Measurements from ENCODE around the gene ERP44.
"Not testable (repeated sequence)": the region's sequence is repeated elsewhere in the genome, so short reads cannot be mapped to it uniquely, and the experiment has no call there.

ERP44 gene

DNA sequence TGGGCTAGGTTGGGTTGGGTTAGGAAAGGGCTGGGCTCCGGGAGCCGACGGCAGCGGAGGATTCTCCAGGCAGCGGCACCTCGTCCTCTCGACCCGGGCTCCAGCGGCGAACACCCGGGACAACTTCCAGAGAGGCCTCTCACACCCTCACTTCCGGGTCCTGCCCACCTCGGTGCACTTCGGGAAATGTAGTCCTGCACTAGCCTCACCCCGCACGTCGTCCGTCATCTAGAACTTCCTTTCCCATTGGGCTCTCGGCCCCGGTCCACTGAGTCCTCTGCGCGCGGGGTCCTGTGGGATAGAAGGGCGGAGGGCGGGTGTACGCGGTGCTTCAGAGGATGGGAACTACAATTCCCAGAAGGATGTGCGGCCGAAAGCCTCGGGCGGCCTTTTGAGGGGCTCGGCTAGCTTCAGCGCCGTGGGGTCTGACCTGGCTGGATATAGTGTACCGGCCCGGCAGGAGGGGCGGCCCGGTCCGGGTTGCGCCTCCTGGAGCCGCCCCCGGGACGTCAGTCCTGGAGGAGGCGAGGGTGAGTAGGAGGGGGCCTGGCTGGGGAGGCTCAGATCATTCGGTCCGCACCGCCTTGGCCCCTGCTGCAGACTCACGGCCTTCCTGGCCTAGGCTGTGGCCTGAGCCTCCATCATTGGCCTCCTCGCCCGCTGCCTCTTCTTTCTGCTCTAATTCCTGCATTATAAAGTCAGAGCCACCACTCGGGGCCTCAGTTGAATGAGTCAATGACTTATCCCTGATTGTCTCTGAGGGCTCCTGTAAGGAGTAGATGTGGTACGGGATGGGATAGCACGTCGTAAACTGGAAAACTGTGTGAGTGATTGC is at the start of gene ERP44, which contains the start of gene INVS:
Gene ERP44 (minus strand): TSS at position 114 of the 835 bp plus-strand sequence. CDS start 160 bp downstream, outside the sequence.
Gene INVS (plus strand): TSS at position 357 of the 835 bp plus-strand sequence. CDS start 5,279 bp downstream, outside the sequence.
- H3K27ac Mint-ChIP-seq, result peak within 1 kb of the TSS; percentile 95
- H3K9me3 Mint-ChIP-seq, result no peaks in the 10 kb centered on the region
- no peaks in the 10 kb centered on the region for H3K36me3 Mint-ChIP-seq

DNA sequence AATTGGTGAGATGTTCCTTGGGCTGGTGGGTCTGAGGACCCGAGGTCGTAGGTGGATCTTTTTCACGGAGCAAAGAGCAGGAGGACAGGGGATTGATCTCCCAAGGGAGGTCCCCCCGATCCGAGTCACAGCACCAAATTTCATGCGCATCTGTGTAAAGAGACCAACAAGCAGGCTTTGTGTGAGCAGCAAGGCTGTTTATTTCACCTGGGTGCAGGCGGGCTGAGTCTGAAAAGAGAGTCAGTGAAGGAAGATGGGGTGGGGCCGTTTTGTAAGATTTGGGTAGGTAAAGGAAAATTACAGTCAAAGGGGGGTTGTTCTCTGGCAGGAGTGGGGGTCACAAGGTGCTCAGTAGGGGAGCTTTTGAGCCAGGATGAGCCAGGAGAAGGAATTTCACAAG is 47.2 kb upstream of the ERP44 start:
- H3K27me3 Mint-ChIP-seq, H3K36me3 Mint-ChIP-seq, H3K9me3 Mint-ChIP-seq, H3K4me3 Mint-ChIP-seq, H3K4me1 Mint-ChIP-seq, H3K27ac Mint-ChIP-seq: not testable (repeated sequence)

More for the DNA sequence above, at the start of gene ERP44, which contains the start of gene INVS:
- Mint-ChIP-seq H3K27me3 (no peaks in the 10 kb centered on the region), H3K4me3 (peak within 1 kb of the TSS; percentile 98), H3K4me1 (peaks cover 46% of the 10 kb centered on the region)

DNA sequence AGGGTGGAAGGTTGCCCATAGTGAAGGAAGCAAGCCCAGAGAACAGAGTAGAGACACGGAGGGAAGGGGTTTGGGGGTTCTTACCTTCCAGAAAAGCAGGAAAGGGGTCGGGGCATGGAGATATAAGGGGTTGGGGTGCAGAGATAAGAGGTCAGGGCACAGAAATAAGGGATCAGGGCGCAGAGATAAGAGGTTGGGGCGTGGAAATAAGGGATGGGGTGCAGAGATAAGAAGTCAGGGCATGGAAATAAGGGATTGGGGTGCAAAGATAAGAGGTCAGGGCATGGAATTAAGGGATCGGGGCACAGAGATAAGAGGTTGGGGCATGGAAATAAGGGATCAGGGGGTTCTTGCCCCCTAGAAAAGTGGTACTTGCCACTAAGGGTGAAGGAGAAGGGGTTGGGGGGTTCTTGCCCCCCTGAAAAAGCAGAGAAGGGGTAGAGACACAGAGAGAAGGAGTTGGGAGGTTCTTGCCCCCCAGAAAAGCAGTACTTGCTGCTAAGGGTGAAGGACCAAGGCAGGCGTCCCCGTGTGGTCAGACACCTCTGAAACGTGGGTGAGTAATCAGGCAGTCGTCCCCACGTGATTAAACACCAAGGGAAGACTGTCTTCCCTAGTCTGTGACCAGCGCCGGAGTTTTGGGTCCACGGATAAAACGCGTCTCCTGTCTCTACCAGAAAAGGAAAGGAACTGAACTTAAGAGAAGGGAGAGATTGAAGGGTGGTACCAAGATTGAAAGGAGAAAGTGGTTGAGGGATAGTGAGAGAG is 46.6 kb upstream of the ERP44 start:
- H3K27me3 Mint-ChIP-seq, H3K4me3 Mint-ChIP-seq, H3K4me1 Mint-ChIP-seq, H3K27ac Mint-ChIP-seq, H3K9me3 Mint-ChIP-seq, H3K36me3 Mint-ChIP-seq: not testable (repeated sequence)

DNA sequence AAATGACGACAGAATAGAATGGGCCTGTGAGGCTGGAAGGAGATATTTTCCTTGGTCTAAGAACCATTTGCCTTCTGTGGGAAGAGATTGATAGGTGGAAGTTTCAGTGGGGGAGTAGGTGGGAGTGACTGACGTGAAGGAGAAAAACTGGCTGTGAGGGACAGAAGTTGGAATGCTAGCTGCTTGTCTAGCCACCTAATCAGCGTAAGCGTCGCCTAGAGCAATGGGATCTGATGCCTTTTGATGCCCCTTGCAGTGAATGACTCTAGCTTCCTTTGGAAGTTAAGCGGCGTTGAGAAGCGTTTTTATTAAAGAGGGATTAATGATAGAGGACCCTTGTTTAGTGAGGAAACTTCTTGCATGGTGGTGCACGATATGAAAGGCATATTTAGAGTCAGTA is 43.1 kb upstream of the ERP44 start:
- H3K36me3 Mint-ChIP-seq, result not testable (repeated sequence)

DNA sequence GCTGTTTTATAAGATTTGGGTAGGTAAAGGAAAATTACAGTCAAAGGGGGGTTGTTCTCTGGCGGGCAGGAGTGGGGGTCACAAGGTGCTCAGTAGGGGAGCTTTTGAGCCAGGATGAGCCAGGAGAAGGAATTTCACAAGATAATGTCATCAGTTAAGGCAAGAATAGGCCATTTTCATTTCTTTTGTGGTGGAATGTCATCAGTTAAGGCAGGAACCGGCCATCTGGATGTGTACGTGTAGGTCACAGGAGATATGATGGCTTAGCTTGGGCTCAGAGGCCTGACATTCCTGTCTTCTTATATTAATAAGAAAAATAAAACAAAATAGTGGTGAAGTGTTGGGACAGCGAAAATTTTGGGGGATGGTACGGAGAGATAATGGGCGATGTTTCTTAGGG is 41.5 kb upstream of the ERP44 start:
- H3K36me3 Mint-ChIP-seq, H3K27me3 Mint-ChIP-seq, H3K4me1 Mint-ChIP-seq, H3K4me3 Mint-ChIP-seq, H3K27ac Mint-ChIP-seq, H3K9me3 Mint-ChIP-seq: not testable (repeated sequence)

More for the DNA sequence above, 43.1 kb upstream of the ERP44 start:
- H3K9me3 Mint-ChIP-seq, H3K4me3 Mint-ChIP-seq, H3K27ac Mint-ChIP-seq, H3K27me3 Mint-ChIP-seq, H3K4me1 Mint-ChIP-seq: not testable (repeated sequence)

- not testable (repeated sequence) for H3K27me3 Mint-ChIP-seq, H3K4me1 Mint-ChIP-seq, H3K27ac Mint-ChIP-seq, H3K9me3 Mint-ChIP-seq, H3K4me3 Mint-ChIP-seq
- peaks cover 11% of the 10 kb centered on the region for H3K36me3 Mint-ChIP-seq
Observed at GRCh38 chr9:100136799-100137198, 38.0 kb upstream of the ERP44 start.

- Mint-ChIP-seq H3K27me3 (no peaks in the 10 kb centered on the region), H3K4me3 (no peak overlapping the region)
Observed at GRCh38 chr9:100134731-100135130, 35.9 kb upstream of the ERP44 start.

DNA sequence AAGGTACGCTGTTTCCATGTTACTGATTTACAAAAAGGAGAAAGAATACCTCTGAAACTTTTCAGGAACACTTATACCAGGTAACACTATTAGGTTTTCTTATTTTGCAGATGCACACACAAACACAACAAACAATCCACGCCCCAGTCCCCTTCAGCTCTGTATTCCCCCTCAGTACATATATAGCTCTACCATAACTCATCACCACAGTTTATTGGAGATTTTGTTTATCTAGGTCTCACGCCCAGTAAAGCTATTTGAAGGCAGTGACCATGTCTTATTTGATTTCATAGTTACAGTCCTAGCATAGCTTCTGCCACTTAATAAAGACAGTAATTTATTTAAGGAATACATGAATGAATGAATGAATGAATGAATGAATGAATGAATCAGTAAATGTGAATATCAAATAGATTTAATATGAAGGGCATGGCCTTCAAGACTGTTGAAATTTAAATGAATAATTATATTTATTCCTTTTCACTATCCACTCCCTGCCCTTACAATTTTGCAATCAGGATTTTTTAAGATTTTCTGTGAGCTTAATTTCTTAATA is 33.2 kb upstream of the ERP44 start:
- no peaks in the 10 kb centered on the region for H3K9me3 Mint-ChIP-seq
- H3K4me3 Mint-ChIP-seq, result no peak overlapping the region
- H3K4me1 Mint-ChIP-seq, result no peaks in the 10 kb centered on the region
- H3K36me3 Mint-ChIP-seq, result peaks cover 19% of the 10 kb centered on the region
- no peaks in the 10 kb centered on the region for H3K27me3 Mint-ChIP-seq
- no peak overlapping the region for H3K27ac Mint-ChIP-seq

More at GRCh38 chr9:100134731-100135130, 35.9 kb upstream of the ERP44 start:
- H3K4me1 Mint-ChIP-seq, result no peaks in the 10 kb centered on the region
- H3K27ac Mint-ChIP-seq, result no peak overlapping the region
- peaks cover 14% of the 10 kb centered on the region for H3K36me3 Mint-ChIP-seq
- H3K9me3 Mint-ChIP-seq, result no peaks in the 10 kb centered on the region

DNA sequence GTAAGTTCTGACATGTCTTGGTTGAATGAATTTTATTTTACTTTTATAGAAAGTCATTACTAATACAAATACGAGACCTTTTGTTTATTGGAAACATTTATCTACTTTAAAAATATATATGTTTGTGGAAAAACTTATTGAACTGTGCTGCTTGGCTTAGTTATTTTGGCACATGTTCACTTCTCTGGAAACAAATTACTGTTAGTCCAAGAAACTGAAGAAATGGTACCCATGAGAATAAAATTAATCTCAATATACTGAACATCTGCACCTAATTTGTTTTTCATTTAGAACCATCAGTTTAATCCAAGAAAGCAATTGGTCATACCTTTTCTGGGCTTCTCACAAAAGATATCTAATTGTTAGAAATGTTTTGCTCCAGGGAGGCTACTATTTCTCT is 32.4 kb upstream of the ERP44 start:
- peaks cover 19% of the 10 kb centered on the region for H3K36me3 Mint-ChIP-seq
- H3K9me3 Mint-ChIP-seq, result no peaks in the 10 kb centered on the region
- no peaks in the 10 kb centered on the region for H3K4me1 Mint-ChIP-seq
- no peak overlapping the region for H3K27ac Mint-ChIP-seq
- no peak overlapping the region for H3K4me3 Mint-ChIP-seq
- H3K27me3 Mint-ChIP-seq, result no peaks in the 10 kb centered on the region

GRCh38 chr9:100129772-100130171 is 31.0 kb upstream of the ERP44 start:
- Mint-ChIP-seq H3K4me3 (no peak overlapping the region), H3K4me1 (no peaks in the 10 kb centered on the region), H3K27ac (no peak overlapping the region), H3K27me3 (no peaks in the 10 kb centered on the region), H3K9me3 (no peaks in the 10 kb centered on the region), H3K36me3 (peaks cover 18% of the 10 kb centered on the region)

DNA sequence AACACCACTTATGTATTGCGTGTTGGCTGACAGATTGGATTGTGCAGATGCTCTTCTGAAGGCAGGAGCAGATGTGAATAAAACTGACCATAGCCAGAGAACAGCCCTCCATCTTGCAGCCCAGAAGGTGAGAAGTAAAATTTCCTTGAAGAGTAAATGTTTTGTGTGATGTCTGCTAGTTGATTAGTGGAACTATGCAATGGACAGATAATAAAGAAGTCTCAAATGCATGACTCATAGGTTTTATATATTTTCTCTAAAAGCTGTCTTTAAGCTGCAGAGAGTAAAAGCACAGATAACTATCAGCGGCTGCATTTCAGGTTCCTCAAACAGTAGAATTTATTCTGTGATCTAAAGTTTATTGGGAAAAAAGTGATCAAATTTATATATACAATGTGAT is 27.6 kb upstream of the ERP44 start:
- Mint-ChIP-seq H3K36me3 (peaks cover 16% of the 10 kb centered on the region), H3K27ac (no peak overlapping the region), H3K4me3 (no peak overlapping the region), H3K4me1 (peaks cover 7% of the 10 kb centered on the region), H3K27me3 (no peaks in the 10 kb centered on the region), H3K9me3 (no peaks in the 10 kb centered on the region)

DNA sequence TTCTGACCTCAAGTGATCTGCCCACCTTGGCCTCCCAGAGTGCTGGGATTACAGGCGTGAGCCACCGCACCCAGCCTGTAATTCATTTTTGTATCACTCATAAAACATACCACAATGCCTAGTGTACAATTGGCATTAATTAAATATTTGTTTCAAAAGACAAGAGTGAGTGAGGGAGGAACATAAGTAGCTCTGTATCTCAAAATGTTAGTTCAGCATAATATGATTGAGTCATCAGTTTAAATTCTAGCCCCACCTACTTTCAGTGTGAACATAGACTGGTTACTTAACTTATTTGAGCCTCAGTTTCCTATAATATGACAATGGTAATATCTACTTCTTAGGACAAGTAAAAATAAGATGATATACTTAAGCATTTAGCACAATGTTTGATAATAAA is 27.1 kb upstream of the ERP44 start:
- Mint-ChIP-seq H3K4me3 (no peak overlapping the region), H3K27ac (no peak overlapping the region), H3K27me3 (no peaks in the 10 kb centered on the region), H3K9me3 (no peaks in the 10 kb centered on the region), H3K36me3 (peaks cover 16% of the 10 kb centered on the region), H3K4me1 (peaks cover 7% of the 10 kb centered on the region)

- Mint-ChIP-seq H3K4me1 (peaks cover 13% of the 10 kb centered on the region), H3K4me3 (no peak overlapping the region), H3K27ac (no peak overlapping the region), H3K9me3 (no peaks in the 10 kb centered on the region), H3K36me3 (peaks cover 21% of the 10 kb centered on the region), H3K27me3 (no peaks in the 10 kb centered on the region)
Observed at GRCh38 chr9:100125236-100125635, 26.4 kb upstream of the ERP44 start.

DNA sequence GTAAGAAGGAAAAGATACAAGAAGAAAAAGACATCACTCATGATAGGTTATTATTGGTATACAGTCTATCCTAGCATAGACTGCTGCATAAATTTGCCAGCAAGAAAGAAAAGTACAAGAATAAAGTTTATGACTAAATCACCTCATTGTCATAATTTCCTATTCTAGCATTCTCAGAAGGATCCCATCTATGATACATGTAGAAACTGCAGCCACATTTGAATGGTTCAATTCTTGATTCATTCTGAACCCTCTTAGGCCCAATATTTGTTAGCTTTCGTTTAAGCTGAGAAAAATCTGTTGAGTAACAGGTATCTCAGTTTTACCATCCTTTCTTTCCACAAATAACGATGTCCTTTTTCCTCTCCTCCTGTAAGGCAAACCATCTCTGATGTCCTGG is 21.5 kb upstream of the ERP44 start:
- Mint-ChIP-seq H3K36me3 (peaks cover 16% of the 10 kb centered on the region), H3K27ac (no peak overlapping the region), H3K9me3 (no peaks in the 10 kb centered on the region), H3K4me1 (peaks cover 17% of the 10 kb centered on the region), H3K4me3 (no peak overlapping the region), H3K27me3 (no peaks in the 10 kb centered on the region)

GRCh38 chr9:100117316-100117715 is 18.5 kb upstream of the ERP44 start:
- H3K4me3 Mint-ChIP-seq, result no peak overlapping the region
- H3K9me3 Mint-ChIP-seq, result no peaks in the 10 kb centered on the region
- H3K27ac Mint-ChIP-seq, result no peak overlapping the region
- no peaks in the 10 kb centered on the region for H3K27me3 Mint-ChIP-seq
- H3K36me3 Mint-ChIP-seq, result peaks cover 21% of the 10 kb centered on the region
- peaks cover 27% of the 10 kb centered on the region for H3K4me1 Mint-ChIP-seq

All from activated naive CD4-positive, alpha-beta T cell treated with anti-CD3 and anti-CD28 coated beads, Interleukin-2, amount 50 U/mL, for 24 hours (primary cell).